Caco-2 (cell line): ENCODE results near the gene DNAJA1. TPM values are rescaled to one million over a fixed set of nuclear protein-coding genes. Genes with fewer than 3 reads are reported as not detected.

Experiments used
- BruUV-seq: library from RNA; stranded (reverse); fragments of 400-500 nt; replicated peaks from 2 replicates; lab custom pipeline; 2021; lab: Mats Ljungman, UMichigan
- CTCF ChIA-PET: fragments of 300-600 bp; sonication (Branson Sonifier 250); formaldehyde crosslinking; loops from one replicate; lab custom pipeline; 2022; ENCODE audit warnings: antibody characterized with exemption; lab: Charles Lee
- POLR2A ChIA-PET: fragments of 300-600 bp; sonication (Branson Sonifier 250); formaldehyde crosslinking; loops from one replicate; lab custom pipeline; 2022; ENCODE audit warnings: antibody characterized with exemption; lab: Charles Lee
- DNase-seq, 2 experiments: peaks; one replicate each; pipeline versions ENCODE4 v3.0.0 to v3.0.0-alpha.2; 2020 to 2022
- H3K27me3 ChIP-seq: replicated peaks from 2 replicates; pipeline ENCODE4 v1.6.0; 2011; ENCODE audit warnings: low read length; ENCODE audit not compliant: control insufficient read depth, insufficient read depth
- H3K36me3 ChIP-seq: 2 replicates; pipeline ENCODE4 v1.5.1; 2011; ENCODE audit warnings: low read length; ENCODE audit not compliant: control insufficient read depth, insufficient read depth
- H3K4me1 ChIP-seq: fragments of 250-450 bp; sonication (Bioruptor Pico); 2 replicates; pipeline ENCODE4 v1.5.1; 2020; ENCODE audit warnings: mild to moderate bottlenecking
- H3K4me3 ChIP-seq: 2 replicates; pipeline ENCODE4 v1.5.1; 2011; ENCODE audit warnings: low read depth, mild to moderate bottlenecking, control low read depth, low read length
- H3K9me3 ChIP-seq: fragments of 250-450 bp; sonication (Bioruptor Pico); 2 replicates; pipeline ENCODE4 v1.5.1; 2020; ENCODE audit warnings: mild to moderate bottlenecking, moderate library complexity
- H3K27ac Mint-ChIP-seq: one replicate; pipeline ENCODE4 v1.8.0; 2022; ENCODE audit warnings: mixed read lengths; ENCODE audit not compliant: unreplicated experiment
- H3K27me3 Mint-ChIP-seq: one replicate; pipeline ENCODE4 v1.8.0; 2022; ENCODE audit warnings: mixed read lengths; ENCODE audit not compliant: insufficient read depth, unreplicated experiment
- H3K36me3 Mint-ChIP-seq: one replicate; pipeline ENCODE4 v1.8.0; 2022; ENCODE audit warnings: mild to moderate bottlenecking, mixed read lengths; ENCODE audit not compliant: insufficient read depth, unreplicated experiment
- H3K4me1 Mint-ChIP-seq: one replicate; pipeline ENCODE4 v1.8.0; 2022; ENCODE audit warnings: low read depth, mixed read lengths; ENCODE audit not compliant: unreplicated experiment
- H3K4me3 Mint-ChIP-seq: one replicate; pipeline ENCODE4 v1.8.0; 2022; ENCODE audit warnings: mild to moderate bottlenecking, moderate library complexity, mixed read lengths; ENCODE audit not compliant: unreplicated experiment
- H3K9me3 Mint-ChIP-seq: one replicate; pipeline ENCODE4 v1.8.0; 2022; ENCODE audit warnings: mixed read lengths; ENCODE audit not compliant: unreplicated experiment
- CTCF ChIP-seq, 2 experiments: fragments of 200-600 bp in 1 of 2; IDR thresholded peaks; 1 replicate in 1 of 2; 2 replicates in 1 of 2; pipeline versions ENCODE4 v1.5.1 to v1.8.0; 2011 to 2022; ENCODE audit warnings: antibody characterized with exemption in 1 of 2, control low read depth in 1 of 2, inconsistent platforms in 1 of 2, low read depth in 1 of 2, low read length in 1 of 2, mild to moderate bottlenecking in 1 of 2, moderate library complexity in 1 of 2; ENCODE audit not compliant: insufficient read depth in 1 of 2, severe bottlenecking in 1 of 2, unreplicated experiment in 1 of 2
- intact Hi-C: fragments of 100-400 bp; cut with micrococcal nuclease; formaldehyde crosslinking; loops from one replicate; pipeline ENCODE4 v1.10.0; 2022; ENCODE audit not compliant: unreplicated experiment
- total RNA-seq: library from RNA; stranded (reverse); gene quantifications from 2 replicates; pipeline ENCODE4 v1.2.3, GENCODE V29; 2022

The DNAJA1 gene
- total RNA-seq, 1 experiment from 2014 or later: 187 TPM

DNA sequence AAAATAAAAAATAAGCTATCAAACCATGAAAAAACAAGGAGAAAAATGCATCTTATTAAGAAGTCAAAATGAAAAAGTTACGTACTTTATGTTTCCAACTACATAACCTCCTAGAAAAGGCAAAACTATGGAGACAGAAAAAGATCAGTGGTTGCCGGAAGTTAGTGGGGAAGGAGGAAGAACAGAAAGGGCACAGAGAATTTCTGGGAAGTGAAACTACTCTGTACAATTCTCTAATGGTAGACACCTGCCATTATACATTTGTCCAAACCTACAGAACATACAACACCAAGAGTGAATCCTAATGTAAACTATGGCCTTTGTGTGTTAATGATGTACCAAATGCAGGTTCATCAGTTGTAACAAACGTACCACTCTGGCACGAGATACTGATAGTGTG is 26.1 kb downstream of the DNAJA1 start:
- CTCF ChIA-PET: no interaction called here
- TF ChIP-seq CTCF (IDR thresholded peaks at IDR 0.05; ENCODE audit: insufficient read depth in 1 of 2, low read depth in 1 of 2, low read length in 1 of 2, severe bottlenecking in 1 of 2, unreplicated experiment in 1 of 2): no peak

DNA sequence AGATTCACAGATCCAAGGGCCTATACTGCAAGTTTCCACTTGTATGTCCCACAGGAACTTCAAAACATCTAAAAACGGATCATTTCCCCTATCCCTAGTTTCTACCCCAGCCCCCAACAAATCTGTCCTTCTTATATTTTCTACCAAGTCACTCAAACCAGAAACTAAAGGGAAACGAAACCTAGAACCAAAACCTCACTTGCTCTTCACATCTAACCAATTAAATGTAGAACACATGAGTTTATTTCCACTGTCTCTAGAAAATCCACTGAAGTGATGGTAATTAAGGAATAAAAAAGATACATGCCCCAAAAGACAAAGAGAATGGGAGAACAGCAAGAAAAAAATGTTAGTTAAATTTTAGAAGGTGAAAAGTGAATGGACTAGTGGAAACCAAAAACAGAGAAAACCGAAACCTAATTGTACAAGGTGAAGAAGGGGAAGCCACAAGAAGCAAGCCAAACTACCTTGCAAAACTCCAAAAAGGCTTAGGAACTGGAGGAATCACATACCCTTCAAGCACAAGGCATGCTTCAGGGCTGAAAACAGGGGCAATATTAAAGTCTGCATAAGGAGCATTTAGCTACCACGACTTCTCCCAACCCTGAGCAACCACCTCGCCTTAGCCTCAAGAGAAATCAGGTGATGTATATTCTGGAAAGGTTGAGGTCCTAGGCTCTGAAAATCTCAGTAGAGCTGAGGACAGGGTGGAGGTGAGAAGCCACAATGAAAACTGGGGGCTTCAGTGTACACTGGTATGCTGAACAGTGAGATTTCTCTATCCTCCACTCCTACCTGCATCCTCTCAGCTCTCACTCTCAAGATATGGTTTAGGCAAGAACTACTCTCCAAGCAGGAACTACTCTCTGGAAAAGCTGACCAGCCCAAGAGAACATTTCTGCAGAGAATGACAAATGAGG is 40.3 kb downstream of the DNAJA1 start:
- no peak overlapping the region for H3K4me3 ChIP-seq
- BruUV-seq: no TSS peak

More for the DNA sequence above, 26.1 kb downstream of the DNAJA1 start:
- no peaks in the 10 kb centered on the region for H3K4me1 ChIP-seq
- H3K36me3 ChIP-seq: peaks cover 4% of the 10 kb centered on the region
- no peak overlapping the region for H3K4me3 ChIP-seq
- intact Hi-C loops: no loop called here
- Mint-ChIP-seq H3K4me3 (no peak overlapping the region), H3K9me3 (no peaks in the 10 kb centered on the region), H3K36me3 (peaks cover 53% of the 10 kb centered on the region), H3K27me3 (no peaks in the 10 kb centered on the region), H3K4me1 (no peaks in the 10 kb centered on the region), H3K27ac (no peak overlapping the region)
- POLR2A ChIA-PET: no interaction called here
- H3K9me3 ChIP-seq: no peaks in the 10 kb centered on the region
- BruUV-seq: no TSS peak
- no peaks in the 10 kb centered on the region for H3K27me3 ChIP-seq
- DNase-seq: no peak

DNA sequence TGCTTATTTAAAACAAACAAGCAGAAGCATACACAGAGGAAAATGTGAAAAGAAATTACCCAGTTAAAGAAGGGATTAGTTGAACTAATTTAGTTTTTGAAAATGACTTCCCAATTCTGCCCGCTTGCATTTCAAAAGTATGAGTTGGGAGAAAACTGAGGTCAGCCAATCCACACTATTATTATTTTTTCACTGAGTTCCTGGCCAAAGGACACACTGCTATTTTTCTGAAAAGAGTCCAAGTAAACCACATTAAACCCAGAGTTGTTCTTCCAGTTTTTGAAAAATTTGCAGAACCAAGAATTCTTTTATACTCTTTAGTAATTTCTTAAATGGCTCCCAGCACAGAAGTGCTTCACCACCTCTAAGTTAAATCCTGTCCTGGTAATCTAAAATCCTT is 43.9 kb downstream of the DNAJA1 start:
- H3K27ac Mint-ChIP-seq: no peak overlapping the region
- no peaks in the 10 kb centered on the region for H3K4me1 Mint-ChIP-seq
- H3K9me3 Mint-ChIP-seq: no peaks in the 10 kb centered on the region
- BruUV-seq: no TSS peak
- no peak for DNase-seq
- ChIA-PET POLR2A (no interaction called here), CTCF (no interaction called here)
- H3K36me3 Mint-ChIP-seq: peaks cover 92% of the 10 kb centered on the region
- H3K27me3 Mint-ChIP-seq: no peaks in the 10 kb centered on the region
- no peak overlapping the region for H3K4me3 ChIP-seq
- H3K4me1 ChIP-seq: no peaks in the 10 kb centered on the region
- peaks cover 4% of the 10 kb centered on the region for H3K36me3 ChIP-seq
- H3K4me3 Mint-ChIP-seq: no peak overlapping the region
- H3K9me3 ChIP-seq: no peaks in the 10 kb centered on the region
- H3K27me3 ChIP-seq: no peaks in the 10 kb centered on the region
- TF ChIP-seq CTCF (IDR thresholded peaks at IDR 0.05; ENCODE audit: insufficient read depth in 1 of 2, low read depth in 1 of 2, low read length in 1 of 2, severe bottlenecking in 1 of 2, unreplicated experiment in 1 of 2): no peak
- intact Hi-C loops: no loop called here

More for the DNA sequence above, 40.3 kb downstream of the DNAJA1 start:
- TF ChIP-seq CTCF (IDR thresholded peaks at IDR 0.05; ENCODE audit: insufficient read depth in 1 of 2, low read depth in 1 of 2, low read length in 1 of 2, severe bottlenecking in 1 of 2, unreplicated experiment in 1 of 2): no peak
- no peaks in the 10 kb centered on the region for H3K4me1 Mint-ChIP-seq
- POLR2A ChIA-PET: no interaction called here
- peaks cover 7% of the 10 kb centered on the region for H3K36me3 ChIP-seq
- H3K27me3 ChIP-seq: no peaks in the 10 kb centered on the region
- no peaks in the 10 kb centered on the region for H3K27me3 Mint-ChIP-seq
- CTCF ChIA-PET: no interaction called here
- H3K27ac Mint-ChIP-seq: no peak overlapping the region
- H3K9me3 ChIP-seq: no peaks in the 10 kb centered on the region
- no peak overlapping the region for H3K4me3 Mint-ChIP-seq
- no peaks in the 10 kb centered on the region for H3K9me3 Mint-ChIP-seq
- H3K36me3 Mint-ChIP-seq: peaks cover 89% of the 10 kb centered on the region
- H3K4me1 ChIP-seq: no peaks in the 10 kb centered on the region
- intact Hi-C loops: no loop called here
- DNase-seq: no peak
